EL (cell line): ENCODE measurements around the gene PARVA.
"Not testable (repeated sequence)": the region's sequence is repeated elsewhere in the genome, so short reads cannot be mapped to it uniquely, and the experiment has no call there.

Source experiments
- DNase-seq: peaks from one replicate; pipeline ENCODE4 v3.0.0-alpha.2; 2016

The PARVA gene, protein sequence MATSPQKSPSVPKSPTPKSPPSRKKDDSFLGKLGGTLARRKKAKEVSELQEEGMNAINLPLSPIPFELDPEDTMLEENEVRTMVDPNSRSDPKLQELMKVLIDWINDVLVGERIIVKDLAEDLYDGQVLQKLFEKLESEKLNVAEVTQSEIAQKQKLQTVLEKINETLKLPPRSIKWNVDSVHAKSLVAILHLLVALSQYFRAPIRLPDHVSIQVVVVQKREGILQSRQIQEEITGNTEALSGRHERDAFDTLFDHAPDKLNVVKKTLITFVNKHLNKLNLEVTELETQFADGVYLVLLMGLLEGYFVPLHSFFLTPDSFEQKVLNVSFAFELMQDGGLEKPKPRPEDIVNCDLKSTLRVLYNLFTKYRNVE

DNA sequence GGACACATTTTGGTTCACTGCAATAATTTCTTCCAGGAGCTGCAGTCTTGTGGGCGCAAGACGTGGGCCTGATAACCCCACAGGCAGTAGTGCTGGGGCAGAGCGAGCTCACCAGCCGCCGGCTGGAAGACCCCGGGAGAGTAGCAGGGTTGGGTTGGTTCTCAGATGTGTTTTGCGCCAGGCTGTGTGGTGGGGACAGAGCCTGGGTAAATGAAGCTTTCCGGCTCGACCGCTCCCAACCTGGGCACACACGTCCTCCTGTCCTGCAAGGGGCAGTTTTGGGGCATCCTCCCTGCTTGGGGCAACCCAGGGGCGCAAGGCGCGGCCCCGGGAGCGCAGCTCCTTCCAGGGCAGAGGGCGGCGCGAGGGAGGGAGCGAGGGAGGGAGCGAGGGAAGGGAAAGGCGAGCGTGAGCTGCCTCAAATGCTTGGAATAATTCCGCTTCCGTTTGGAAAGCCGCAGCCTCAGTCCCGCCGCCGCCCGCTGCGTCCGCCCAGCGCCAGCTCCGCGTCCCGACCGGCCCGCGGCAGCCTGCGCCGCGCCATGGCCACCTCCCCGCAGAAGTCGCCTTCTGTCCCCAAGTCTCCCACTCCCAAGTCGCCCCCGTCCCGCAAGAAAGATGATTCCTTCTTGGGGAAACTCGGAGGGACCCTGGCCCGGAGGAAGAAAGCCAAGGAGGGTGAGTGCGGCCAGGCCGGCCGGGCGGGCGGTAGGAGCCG lies at the start of gene PARVA:
Gene PARVA (plus strand): TSS at position 466 of the 718 bp plus-strand sequence. CDS start 77 bp downstream, at position 543.
- peak; percentile 90 for DNase-seq

DNA sequence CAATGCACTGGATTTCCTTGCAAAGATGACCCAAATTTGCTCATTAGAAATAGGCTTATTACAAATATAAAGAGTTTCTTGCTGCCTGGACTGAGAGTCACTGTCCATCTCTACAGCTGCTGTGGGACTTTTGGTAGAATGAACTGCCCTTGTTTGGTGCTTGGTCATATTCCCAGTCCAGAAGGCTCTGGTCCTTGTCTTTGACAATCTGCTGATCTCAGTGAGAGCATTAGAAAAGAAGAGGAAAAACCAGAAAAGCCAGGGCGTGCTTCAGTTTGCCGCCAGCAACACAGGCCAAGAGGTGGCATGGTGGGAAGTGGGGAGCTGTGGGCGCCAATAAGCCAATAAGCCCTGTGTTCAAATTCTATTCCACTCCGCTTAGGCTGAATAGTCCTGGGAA lies 48.2 kb upstream of the PARVA start:
- DNase-seq: no peak

DNA sequence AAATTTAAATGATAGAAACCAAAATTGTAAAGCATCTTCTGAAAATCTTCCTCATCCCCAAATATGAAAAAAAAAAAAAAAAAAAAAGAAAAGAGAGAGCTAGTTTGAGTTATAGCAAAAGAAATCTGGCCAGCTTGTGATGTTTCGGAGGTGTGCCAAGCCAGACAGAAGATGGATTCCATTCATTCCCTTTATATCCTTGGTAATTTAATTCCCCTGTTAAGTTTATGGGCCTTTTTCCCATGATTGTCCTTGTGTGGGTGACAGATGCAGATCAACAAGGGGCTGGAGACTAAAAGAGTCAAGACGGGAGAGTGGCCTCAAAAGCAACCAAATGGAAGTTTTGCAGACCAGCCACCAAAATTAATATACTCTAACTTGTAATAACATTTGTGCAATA lies 47.6 kb upstream of the PARVA start:
- DNase-seq: no peak

DNA sequence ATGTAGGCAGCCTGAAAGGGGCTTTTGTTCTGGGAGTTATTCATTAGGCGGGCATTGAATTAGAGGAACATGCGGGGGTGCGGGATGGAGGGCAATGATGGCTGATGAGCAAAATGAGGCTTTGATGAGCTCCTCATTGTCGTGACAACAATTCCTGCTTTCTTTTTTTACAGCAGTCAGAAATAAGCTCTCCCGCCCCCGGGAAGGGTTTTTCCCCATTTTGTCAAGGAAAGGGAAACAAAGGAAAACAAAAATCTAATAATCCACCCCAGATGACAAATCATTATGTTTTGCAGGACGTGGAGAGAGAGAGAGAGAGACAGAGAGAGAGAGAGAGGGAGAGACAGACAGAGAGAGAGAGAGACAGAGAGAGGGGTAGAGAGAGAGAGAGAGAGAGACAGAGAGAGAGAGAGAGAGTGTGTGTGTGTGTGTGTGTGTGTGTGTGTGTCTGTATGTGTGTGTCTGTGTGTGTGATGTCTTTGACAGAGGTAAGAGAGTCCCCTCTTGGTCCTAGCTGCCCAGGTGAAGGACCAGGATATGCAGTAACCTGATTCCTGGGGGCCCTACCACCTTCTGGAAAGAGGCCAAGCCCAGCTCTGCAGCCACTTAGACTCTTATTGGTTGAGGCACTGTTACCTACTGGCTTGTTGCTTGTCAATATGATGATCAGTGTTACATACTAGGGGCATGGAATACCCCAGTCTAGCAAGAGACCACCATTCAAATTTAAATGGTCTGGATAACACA lies 46.7 kb upstream of the PARVA start:
- DNase-seq: no peak

DNA sequence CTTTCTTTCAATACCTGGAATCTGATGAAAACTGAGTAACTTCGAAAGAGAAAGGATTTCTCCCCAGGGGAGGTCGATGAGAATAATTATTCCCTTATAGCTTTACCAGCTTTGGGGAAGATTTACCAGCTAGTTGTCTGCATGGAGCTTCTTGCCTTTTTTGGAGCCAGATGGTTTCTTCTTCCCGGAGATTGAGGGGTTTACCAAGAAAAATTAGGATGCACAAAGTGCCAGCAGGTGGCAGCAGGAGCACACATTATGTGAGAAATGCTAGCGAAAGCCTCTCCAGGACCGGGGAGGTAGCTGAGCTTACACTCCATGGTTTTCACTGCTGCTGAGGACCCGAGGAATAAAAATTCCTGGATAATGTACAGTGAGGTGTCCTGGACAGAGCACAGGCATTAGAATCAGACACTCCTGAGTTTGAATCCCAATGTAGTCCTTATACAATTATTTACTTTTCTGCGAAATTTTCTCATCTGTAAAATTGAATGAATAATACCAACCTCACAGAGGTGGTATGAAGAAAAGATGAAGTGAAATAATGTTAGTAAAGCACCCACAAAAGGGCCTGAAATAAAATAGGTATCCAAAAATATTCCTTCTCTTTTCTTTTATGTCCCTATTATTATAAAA lies 46.0 kb upstream of the PARVA start:
- DNase-seq: peak; percentile 87

DNA sequence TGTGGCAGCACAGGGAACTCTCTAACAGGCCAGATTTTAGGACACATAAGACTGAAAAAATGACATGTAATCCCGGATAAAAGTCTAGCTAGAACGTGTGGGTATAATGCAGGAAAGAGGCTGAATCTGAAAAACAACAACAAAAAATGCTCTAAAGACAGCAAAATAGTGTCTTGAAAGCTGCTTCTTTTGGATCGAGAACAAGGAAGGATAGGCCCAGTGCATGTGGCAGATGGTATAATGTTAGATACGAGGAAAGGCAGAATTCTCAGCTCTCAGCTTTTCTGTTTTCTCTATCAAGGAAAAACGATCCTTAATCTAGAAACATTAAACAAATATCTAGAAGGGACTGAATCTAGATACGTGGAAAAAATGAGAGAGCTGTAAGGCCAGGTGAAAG lies 33.8 kb upstream of the PARVA start:
- DNase-seq: no peak

DNA sequence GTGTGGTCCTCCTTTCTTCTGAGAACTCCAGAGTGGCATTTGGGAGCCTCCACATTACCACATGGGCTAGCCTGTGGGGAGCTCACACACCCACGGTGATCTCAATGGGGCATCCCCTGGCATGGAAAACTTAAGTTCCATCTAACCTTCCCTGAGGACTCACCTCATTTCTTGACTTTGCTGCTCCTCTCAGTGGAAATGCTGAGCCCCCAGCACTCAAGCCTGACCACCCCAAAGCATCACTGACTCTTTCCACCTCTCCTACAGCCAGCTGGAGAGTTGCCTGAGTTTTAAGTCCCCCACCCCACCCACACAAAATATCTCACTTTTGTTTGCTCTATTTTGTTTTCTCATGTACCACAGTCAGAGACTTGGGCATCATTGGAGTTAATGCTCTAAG lies 23.8 kb upstream of the PARVA start:
- no peak for DNase-seq

DNA sequence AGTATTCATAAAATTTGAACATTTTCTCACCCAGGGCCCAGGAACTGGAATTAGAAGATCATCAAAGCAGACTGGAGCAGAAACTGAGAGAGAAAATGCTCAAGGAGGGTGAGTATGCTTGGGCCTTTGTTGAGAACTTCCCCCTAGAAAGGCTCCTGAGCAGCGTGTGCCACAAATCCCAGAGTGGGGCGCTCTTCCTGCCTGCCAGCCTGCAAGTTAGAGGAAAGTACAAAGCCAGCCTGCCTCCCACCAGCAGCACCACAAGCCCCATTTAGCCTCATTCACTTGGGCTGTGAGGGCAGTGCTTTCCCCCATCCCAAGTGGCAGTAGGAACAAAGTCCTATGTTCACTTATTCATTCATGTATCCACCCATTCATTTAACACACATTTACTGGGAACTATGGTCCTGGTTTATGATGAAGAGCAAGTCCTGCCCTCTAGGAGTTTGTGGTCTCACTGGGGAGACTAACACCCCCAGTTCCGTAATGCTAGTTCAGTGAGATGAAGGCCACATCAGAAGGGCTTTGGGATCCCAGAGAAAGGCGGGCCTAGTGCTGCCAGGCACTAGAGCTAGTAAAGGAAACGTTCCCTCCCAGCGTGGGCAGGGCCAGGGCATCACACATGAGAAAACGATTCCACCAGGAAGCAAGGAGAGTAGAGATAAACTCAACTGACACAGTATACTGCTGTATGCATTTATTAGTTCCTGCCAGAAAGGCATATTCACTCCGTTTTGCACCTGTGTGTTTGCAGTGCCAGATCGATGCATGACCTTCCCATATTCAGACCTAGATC lies 22.4 kb upstream of the PARVA start:
- no peak for DNase-seq

DNA sequence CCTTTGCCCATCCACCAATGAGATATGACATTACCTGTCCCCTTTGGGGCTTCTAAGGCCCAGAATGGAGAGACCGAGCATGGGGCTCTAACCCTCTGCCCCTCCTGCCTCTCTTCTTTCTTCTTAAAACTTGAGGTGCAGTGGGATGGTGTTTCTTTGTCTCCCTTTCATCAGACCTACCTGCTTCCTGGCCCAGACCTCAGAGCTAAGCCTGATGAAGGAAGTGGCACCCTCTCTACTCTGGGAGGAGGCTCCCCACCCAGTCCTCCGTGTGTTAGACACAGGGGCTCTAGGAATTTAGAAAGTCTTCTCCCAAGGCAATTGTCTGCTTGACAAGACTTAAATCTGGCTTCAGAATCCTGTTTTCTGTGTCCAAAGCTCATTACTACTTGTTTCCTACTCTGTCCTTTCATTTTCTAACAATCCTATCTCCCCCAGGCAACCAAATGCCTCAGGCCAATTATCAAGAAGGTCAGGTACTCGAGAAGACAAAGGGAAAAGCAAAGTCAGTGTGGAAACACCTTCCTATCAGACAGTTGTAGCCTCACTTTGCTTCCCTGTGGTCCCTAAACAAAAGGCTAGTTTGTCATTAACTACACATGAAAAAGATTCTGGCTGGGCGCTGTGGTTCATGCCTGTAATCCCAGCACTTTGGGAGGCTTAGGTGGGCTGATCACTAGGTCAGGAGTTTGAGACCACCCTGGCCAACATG lies 20.3 kb upstream of the PARVA start:
- DNase-seq: no peak

DNA sequence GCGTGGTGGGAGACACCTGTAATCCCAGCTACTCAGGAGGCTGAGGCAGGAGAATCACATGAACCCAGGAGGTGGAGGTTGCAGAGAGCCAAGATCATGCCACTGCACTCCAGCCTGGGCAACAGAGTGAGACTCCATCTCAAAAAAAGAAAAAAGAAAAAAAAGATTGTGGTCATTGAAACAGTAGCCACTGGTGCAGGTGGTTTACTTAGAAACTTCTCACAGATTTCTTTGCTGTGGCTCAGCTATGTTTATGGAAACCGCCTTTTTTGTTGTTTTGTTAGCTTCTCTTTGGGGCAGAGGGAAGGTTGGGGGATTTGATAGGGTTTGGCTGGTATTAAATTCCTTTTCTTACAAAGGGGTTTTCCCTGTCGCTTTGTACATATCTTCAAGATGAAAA lies 19.7 kb upstream of the PARVA start:
- not testable (repeated sequence) for DNase-seq

DNA sequence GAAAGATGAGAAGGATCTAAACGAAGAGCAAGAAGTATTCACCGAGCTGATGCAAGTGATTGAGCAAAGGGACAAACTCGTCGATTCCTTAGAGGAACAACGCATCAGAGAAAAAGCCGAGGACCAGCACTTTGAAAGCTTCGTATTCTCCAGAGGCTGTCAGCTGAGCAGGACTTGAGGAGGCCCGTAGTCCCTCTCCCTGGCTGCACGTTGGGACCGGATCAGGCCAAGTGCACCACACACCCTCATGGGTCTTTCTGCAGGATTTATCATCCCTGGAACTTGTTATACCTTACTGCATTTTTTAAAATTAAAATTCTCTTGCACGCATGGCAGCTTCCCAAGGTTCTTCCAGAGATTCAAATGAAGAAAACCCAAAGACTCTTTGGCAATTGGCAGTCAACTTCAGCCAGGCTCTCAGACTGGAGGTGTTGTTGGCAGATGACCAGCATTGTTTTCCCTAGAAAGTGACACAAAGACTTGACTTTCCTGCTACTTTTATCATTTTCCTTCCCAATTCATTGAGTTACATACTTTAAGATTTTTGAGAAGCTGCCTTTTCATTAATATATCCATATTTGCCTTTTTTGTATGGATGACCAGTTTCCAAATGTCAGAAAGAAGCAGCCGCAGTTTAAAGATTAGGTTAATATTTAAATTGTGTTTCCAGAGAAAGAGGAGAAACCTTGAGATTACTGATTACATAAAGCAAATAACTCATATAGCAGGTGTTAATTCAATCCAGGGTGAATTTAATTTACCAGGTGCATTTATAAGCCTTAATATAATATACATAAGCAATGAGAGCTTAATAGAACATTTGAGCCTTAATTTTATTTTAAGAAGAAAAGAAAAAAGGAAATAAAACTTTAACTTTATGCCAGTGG lies 18.8 kb upstream of the PARVA start:
- DNase-seq: no peak

DNA sequence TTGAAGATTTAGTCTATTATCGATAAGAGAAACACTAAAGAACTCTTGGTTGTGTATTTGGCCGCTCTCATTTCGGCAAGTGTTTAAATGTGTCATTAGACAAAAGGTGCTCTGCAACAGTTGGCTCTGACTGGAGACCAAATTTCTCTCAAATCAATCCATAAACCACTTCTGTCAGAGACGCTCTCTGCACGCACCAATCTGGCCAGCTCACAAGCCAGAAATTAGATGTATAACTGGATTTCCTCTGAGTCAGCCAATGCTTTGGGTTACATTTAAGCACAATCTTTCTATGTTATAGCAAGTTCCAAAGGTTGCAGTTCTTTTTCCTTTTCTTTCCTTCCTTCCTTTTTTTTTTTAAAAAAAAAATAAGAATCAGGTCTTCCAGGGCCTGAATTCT lies 17.6 kb upstream of the PARVA start:
- DNase-seq: peak; percentile 23

DNA sequence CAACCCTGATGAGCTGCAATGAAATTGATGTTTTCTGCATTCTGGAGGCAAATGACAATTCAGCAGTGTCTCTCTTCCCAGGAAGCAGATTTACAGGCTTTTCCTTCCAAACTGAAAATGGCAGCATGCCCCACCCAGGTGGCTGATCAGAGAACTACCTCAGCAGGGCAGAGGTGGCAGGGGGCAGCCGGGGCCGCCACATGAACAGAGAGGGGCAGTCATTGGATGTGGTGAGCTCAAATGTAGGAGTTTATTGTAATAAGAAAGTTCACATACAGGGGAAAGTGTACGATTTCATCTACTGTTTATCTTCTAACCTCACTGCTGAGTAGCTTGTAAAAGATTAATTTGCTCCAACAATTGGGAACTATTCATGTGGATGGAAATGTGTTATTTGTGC lies 15.7 kb upstream of the PARVA start:
- DNase-seq: no peak

DNA sequence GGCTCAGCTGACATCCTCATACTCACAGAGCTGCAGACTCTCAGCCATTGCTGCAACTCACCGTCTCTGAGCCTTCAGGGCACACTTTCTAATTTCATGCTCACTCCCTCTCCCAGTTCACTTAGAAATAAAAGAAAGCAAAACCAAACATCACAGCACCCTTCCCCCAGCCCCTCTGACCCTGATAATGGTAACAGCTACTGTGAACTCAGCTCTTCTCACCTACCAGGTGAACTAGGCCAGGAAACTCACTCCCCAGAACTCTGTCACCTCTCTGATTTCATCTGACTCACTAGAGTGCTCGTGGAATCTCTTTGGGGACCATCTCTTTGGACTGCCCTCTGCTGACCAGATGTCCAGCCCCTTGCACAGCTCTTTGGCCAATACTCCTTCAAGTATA lies 14.5 kb upstream of the PARVA start:
- DNase-seq: no peak

DNA sequence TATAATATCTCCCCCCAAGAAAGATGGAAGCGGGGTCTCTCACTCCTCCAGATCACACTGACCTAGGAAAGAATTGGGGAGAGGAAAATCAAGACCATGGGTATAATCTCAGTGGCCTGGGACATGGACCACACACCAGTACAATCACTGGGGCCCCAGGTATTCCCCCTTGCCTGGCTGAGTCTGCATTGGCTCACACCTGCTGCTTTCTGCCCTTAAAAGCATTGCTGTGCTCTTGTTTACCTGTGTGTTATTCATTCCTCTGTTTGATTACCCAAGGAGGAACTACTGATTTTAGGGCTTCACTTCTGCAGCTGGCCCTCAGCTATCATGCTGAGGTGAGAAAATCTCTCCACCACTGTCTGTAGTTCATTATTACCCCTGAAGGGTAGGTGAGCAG lies 14.0 kb upstream of the PARVA start:
- DNase-seq: no peak

DNA sequence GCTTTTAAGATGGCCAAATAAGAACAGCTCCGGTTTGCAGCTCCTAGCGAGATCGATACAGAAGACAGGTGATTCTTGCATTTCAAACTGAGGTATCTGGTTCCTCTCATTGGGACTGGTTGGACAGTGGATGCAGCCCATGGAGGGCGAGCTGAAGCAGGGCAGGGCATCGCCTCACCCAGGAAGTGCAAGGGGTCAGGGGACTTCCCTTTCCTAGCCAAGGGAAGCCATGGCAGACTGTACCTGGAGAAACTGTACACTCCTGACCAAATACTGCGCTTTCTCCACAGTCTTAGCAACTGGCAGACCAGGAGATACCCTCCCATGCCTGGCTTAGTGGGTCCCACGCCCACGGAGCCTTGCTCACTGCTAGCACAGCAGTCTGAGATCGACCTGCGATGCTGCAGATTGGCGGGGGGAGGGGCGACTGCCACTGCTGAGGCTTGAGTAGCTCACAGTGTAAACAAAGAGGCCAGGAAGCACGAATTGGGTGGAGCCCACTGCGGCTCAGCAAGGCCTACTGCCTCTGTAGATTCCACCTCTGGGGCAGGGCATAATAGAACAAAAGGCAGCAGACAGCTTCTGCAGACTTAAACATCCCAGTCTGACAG lies 11.3 kb upstream of the PARVA start:
- DNase-seq: peak; percentile 25

DNA sequence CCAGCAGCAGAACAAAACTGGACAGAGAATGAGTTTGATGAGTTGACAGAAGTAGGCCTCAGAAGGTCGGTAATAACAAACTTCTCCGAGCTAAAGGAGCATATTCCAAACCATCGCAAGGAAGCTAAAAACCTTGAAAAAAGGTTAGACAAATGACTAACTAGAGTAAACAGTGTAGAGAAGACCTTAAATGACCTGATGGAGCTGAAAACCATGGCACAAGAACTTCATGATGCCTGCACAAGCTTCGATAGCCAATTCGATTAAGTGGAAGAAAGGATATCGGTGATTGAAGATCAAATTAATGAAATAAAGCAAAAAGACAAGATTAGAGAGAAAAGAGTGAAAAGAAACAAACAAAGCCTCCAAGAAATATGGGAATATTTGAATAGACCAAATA lies 10.3 kb upstream of the PARVA start:
- not testable (repeated sequence) for DNase-seq

DNA sequence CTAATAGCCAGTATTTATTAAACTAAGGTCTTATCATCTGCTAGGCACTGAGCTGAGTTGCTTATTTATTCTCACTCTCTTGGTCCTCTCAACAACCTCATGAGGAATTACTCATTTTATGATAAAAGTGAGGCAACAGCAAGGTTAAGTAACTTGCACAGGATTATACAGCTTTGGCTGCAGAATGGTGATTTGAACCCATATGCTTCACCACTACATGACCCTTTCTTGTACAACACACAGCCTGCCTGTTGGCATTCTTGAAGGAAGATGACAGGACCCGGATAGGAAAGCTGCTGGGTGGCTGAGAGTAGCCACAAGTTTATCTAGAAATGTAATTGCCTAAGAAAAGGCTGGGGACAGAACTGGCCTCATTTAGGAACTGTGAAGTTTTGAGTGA lies 5.3 kb upstream of the PARVA start:
- no peak for DNase-seq

DNA sequence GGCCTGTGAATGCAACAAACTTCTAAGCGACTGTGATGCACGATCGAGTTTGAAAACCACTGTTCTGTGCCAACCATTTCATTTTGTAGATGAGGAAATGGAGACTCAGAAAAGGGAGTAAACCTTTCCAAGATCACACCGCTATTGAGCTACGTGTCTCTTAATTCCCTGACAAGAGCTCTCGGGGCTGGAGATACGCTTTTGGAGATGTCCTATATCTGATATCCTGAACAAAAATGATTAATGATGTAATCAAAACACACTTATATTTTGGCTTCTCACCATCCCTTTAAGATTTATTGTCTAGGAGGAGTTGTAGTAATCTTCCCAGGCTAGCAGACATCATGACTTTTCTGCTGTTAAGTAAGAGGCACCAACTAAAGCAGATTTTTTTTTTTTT lies 1.7 kb upstream of the PARVA start:
- no peak for DNase-seq
